Measurements from ENCODE around the gene COLEC11.

- TF ChIP-seq POLR2A (IDR thresholded peaks at IDR 0.05) (no peak), CTCF (IDR thresholded peaks at IDR 0.05) (no peak)
Measured at GRCh38 chr2:3636586-3637310, 41.8 kb downstream of the COLEC11 start.

All from adrenal gland (tissue), 5 donors.